ENCODE measurements around the gene TYW1. TPM values are rescaled to one million over a fixed set of nuclear protein-coding genes. Genes with fewer than 3 reads are reported as not detected.
A peak's percentile ranks its signal among the peaks of the same experiment; 100 is the strongest.

TYW1 gene
- total and polyA plus RNA-seq, 2 of the 8 experiments (the other 6 are each of a cell fraction or from before 2014, with no cell fraction given) = 8.8 to 16.2 TPM

- Histone ChIP-seq H4K5ac (ENCODE audit: insufficient read length, low read depth, low read length) (no peak overlapping the region), H2BK20ac (ENCODE audit: low read length) (no peak overlapping the region), H4K8ac (ENCODE audit: extremely low read depth, insufficient read depth, low read length) (no peak overlapping the region), H4K20me1 (replicated peaks in 1 of 2; ENCODE audit: control insufficient read depth in 1 of 2, insufficient read depth in 2 of 2, low read length in 2 of 2) (no peaks in the 10 kb centered on the region), H3K56ac (replicated peaks; ENCODE audit: insufficient read length, low read depth, low read length) (no peak overlapping the region), H3K14ac (ENCODE audit: insufficient read length) (no peak overlapping the region), H3K27me3 (replicated peaks in 1 of 4; ENCODE audit: control insufficient read depth in 3 of 4, extremely low read depth in 1 of 4, insufficient read depth in 3 of 4, low read length in 3 of 4) (no peaks in the 10 kb centered on the region), H3K4me3 (ENCODE audit: extremely low read depth in 1 of 4, insufficient read depth in 2 of 4, low read depth in 3 of 4, low read length in 4 of 4) (no peak overlapping the region), H2BK12ac (ENCODE audit: low read depth, low read length) (no peak overlapping the region), H3K23me2 (ENCODE audit: low read depth, low read length) (no peaks in the 10 kb centered on the region), H2AK5ac (ENCODE audit: low read depth, low read length) (no peak overlapping the region), H3K4me1 (replicated peaks in 1 of 4; ENCODE audit: control insufficient read depth in 3 of 4, insufficient read depth in 4 of 4, low read length in 3 of 4) (peaks cover 0 to 4% (median 2%) of the 10 kb centered on the region in 4 experiments; a peak in 2 of 7 replicates), H3K4me2 (ENCODE audit: insufficient read depth in 1 of 2, low read depth in 2 of 2, low read length in 2 of 2) (no peak overlapping the region), H3K23ac (ENCODE audit: insufficient read length) (no peak overlapping the region), H3K4ac (replicated peaks; ENCODE audit: insufficient read length, low read depth, low read length) (no peak overlapping the region), H3K36me3 (ENCODE audit: control insufficient read depth in 2 of 4, insufficient read depth in 4 of 4, low read length in 3 of 4) (no peaks in the 10 kb centered on the region), H3K18ac (ENCODE audit: extremely low read depth, low read length) (no peak overlapping the region), H2BK15ac (ENCODE audit: low read length) (no peak overlapping the region), H2BK5ac (ENCODE audit: low read depth, low read length) (no peak overlapping the region), H3K27ac (ENCODE audit: low read depth, low read length) (peak overlapping the region; percentile 67; the same call in 1 of the 2 replicates), H3K9ac (replicated peaks in 1 of 4; ENCODE audit: extremely low read depth in 1 of 4, low read depth in 3 of 4, low read length in 3 of 4) (no peak overlapping the region), H2AFZ (ENCODE audit: low read length) (no peak overlapping the region), H3K79me2 (ENCODE audit: control insufficient read depth in 1 of 2, insufficient read depth in 2 of 2, low read length in 2 of 2) (no peaks in the 10 kb centered on the region), H3K79me1 (ENCODE audit: low read depth, low read length) (no peaks in the 10 kb centered on the region), H2BK120ac (replicated peaks; ENCODE audit: low read depth, low read length) (no peak overlapping the region), H4K91ac (replicated peaks; ENCODE audit: insufficient read length, low read length) (no peak overlapping the region), H3K9me3 (ENCODE audit: insufficient read depth in 2 of 2, low read depth in 1 of 2, low read length in 1 of 2) (no peaks in the 10 kb centered on the region)
- POLR2A ChIA-PET (ENCODE audit: partially characterized antibody) = interaction anchor here (0.7 to 1.2 kb wide), 2 partner anchors 50 to 111 kb away, joined by 3 to 4 read pairs; no protein-coding TSS in a partner anchor
- CTCF ChIA-PET (ENCODE audit: partially characterized antibody) = no interaction called here
- FAIRE-seq (no peak), DNase-seq (ENCODE audit: low read depth in 1 of 2, low spot score in 2 of 2) (no peak)
- TF ChIP-seq KDM4A (IDR thresholded peaks at IDR 0.05; ENCODE audit: low read depth, low read length, severe bottlenecking) = no peak
- peak; percentile 49; the same call in 1 of the 2 replicates for TF ChIP-seq SRF (IDR thresholded peaks at IDR 0.05; ENCODE audit: low read depth, low read length)
- WGBS, 2 experiments (ENCODE audit: extremely low coverage in 1 of 2, insufficient coverage in 1 of 2, insufficient read length in 1 of 2, insufficient replicate concordance in 2 of 2, low coverage in 1 of 2, low lambda C conversion rate in 2 of 2, missing lambda C conversion rate in 1 of 2) = 96% methylated on average over 1 of the region's 1 CpG; no CpG with 5 or more reads in 1 of the 2 experiments
Observed at GRCh38 chr7:67251986-67252558, 255.4 kb downstream of the TYW1 start.

All from H1 (cell line).